Trophoblast cell (in vitro differentiated cells and primary cell): ENCODE results near the gene ATP8A2.
"Not testable (repeated sequence)": the region's sequence is repeated elsewhere in the genome, so short reads cannot be mapped to it uniquely, and the experiment has no call there.

ENCODE experiments used
- DNase-seq, 2 donors: peaks; one replicate each; pipeline ENCODE4 v3.0.0-alpha.2; 2016
- H2AFZ ChIP-seq: 2 replicates; pipeline ENCODE4 v1.6.1; 2013; ENCODE audit warnings: low read length, moderate library complexity, mild to moderate bottlenecking; ENCODE audit not compliant: insufficient read depth, poor library complexity
- H2AK5ac ChIP-seq: 2 replicates; pipeline ENCODE4 v1.6.1; 2013; ENCODE audit warnings: mild to moderate bottlenecking, low read length
- H2BK120ac ChIP-seq: 2 replicates; pipeline ENCODE4 v1.6.1; 2013; ENCODE audit warnings: low read length, mild to moderate bottlenecking, moderate library complexity; ENCODE audit not compliant: insufficient read depth, poor library complexity
- H2BK12ac ChIP-seq: 2 replicates; pipeline ENCODE4 v1.6.1; 2013; ENCODE audit warnings: mild to moderate bottlenecking, low read length, moderate library complexity
- H2BK5ac ChIP-seq: 2 replicates; pipeline ENCODE4 v1.6.1; 2013; ENCODE audit warnings: low read length, low read depth, moderate library complexity, mild to moderate bottlenecking; ENCODE audit not compliant: poor library complexity
- H3K14ac ChIP-seq: 2 replicates; pipeline ENCODE4 v1.6.1; 2013; ENCODE audit warnings: mild to moderate bottlenecking, low read length
- H3K18ac ChIP-seq: 2 replicates; pipeline ENCODE4 v1.6.1; 2013; ENCODE audit warnings: mild to moderate bottlenecking, low read length
- H3K23ac ChIP-seq: 2 replicates; pipeline ENCODE4 v1.6.1; 2013; ENCODE audit warnings: low read length
- H3K27ac ChIP-seq: 2 replicates; pipeline ENCODE4 v1.5.1; 2013; ENCODE audit warnings: low read depth, mild to moderate bottlenecking, inconsistent platforms, low read length, moderate library complexity
- H3K27me3 ChIP-seq: 2 replicates; pipeline ENCODE4 v1.6.1; 2013; ENCODE audit warnings: inconsistent platforms, mild to moderate bottlenecking, low read length, moderate library complexity; ENCODE audit not compliant: insufficient read depth
- H3K36me3 ChIP-seq, 2 experiments: 1 replicate in 1 of 2; 2 replicates in 1 of 2; pipeline ENCODE4 v1.6.1; 2013; ENCODE audit warnings: low read length in 2 of 2, mild to moderate bottlenecking in 2 of 2, moderate library complexity in 1 of 2; ENCODE audit not compliant: insufficient read depth in 2 of 2, control insufficient read depth in 1 of 2
- H3K4ac ChIP-seq: 2 replicates; pipeline ENCODE4 v1.6.1; 2013; ENCODE audit warnings: low read depth, mild to moderate bottlenecking, low read length, moderate library complexity
- H3K4me1 ChIP-seq, 2 experiments: 1 replicate in 1 of 2; 2 replicates in 1 of 2; pipeline ENCODE4 v1.6.1; 2013; ENCODE audit warnings: low read length in 2 of 2, mild to moderate bottlenecking in 2 of 2, moderate library complexity in 1 of 2; ENCODE audit not compliant: insufficient read depth in 2 of 2, control insufficient read depth in 1 of 2
- H3K4me2 ChIP-seq: 2 replicates; pipeline ENCODE4 v1.6.1; 2013; ENCODE audit warnings: inconsistent platforms, mild to moderate bottlenecking, low read length, moderate library complexity
- H3K4me3 ChIP-seq: 2 replicates; pipeline ENCODE4 v1.5.1; 2013; ENCODE audit warnings: mild to moderate bottlenecking, low read depth, low read length, inconsistent platforms
- H3K79me1 ChIP-seq: one replicate; pipeline ENCODE4 v1.6.1; 2013; ENCODE audit warnings: low read length
- H3K79me2 ChIP-seq: 2 replicates; pipeline ENCODE4 v1.6.1; 2013; ENCODE audit warnings: low read length, mild to moderate bottlenecking; ENCODE audit not compliant: control insufficient read depth, insufficient read depth, poor library complexity
- H3K9ac ChIP-seq: 2 replicates; pipeline ENCODE4 v1.6.1; 2013; ENCODE audit warnings: mild to moderate bottlenecking, low read length
- H3K9me3 ChIP-seq: 2 replicates; pipeline ENCODE4 v1.6.1; 2013; ENCODE audit warnings: low read depth, mild to moderate bottlenecking, control low read depth, inconsistent platforms, low read length; ENCODE audit not compliant: insufficient read depth
- H4K12ac ChIP-seq: 2 replicates; pipeline ENCODE4 v1.6.1; 2013; ENCODE audit warnings: low read depth, mild to moderate bottlenecking, low read length, moderate library complexity
- H4K8ac ChIP-seq: 2 replicates; pipeline ENCODE4 v1.6.1; 2013; ENCODE audit warnings: low read depth, mild to moderate bottlenecking, low read length, moderate library complexity
- H4K91ac ChIP-seq: one replicate; pipeline ENCODE4 v1.6.1; 2013; ENCODE audit warnings: low read depth, mild to moderate bottlenecking, low read length, moderate library complexity
- WGBS: extraction: QIAGEN DNeasy Blood & Tissue Kit; methylation state at CpG from one replicate; pipeline ENCODE4 v1.1.7; 2013; ENCODE audit warnings: missing lambda C conversion rate; ENCODE audit not compliant: insufficient read length, insufficient coverage; ENCODE audit errors: extremely low coverage; 5-methylcytosine and 5-hydroxymethylcytosine counted together

The ATP8A2 gene

GRCh38 chr13:26068372-26068771, 696.6 kb downstream of the ATP8A2 start:
- H3K23ac ChIP-seq, H2BK12ac ChIP-seq, H4K12ac ChIP-seq, H3K4ac ChIP-seq, H3K9ac ChIP-seq, H3K4me1 ChIP-seq, H3K27me3 ChIP-seq, H3K79me2 ChIP-seq, H3K18ac ChIP-seq, H3K4me2 ChIP-seq, H4K91ac ChIP-seq, H2BK120ac ChIP-seq, H2AFZ ChIP-seq, H3K79me1 ChIP-seq, H3K36me3 ChIP-seq, H3K27ac ChIP-seq, DNase-seq, H2AK5ac ChIP-seq, H3K4me3 ChIP-seq, H4K8ac ChIP-seq, H3K14ac ChIP-seq, H3K9me3 ChIP-seq, H2BK5ac ChIP-seq: not testable (repeated sequence)
- no CpG with 5 or more reads among the region's 2 CpGs for WGBS

- not testable (repeated sequence) for H3K14ac ChIP-seq, H3K79me1 ChIP-seq, H3K4me2 ChIP-seq, H4K12ac ChIP-seq, H3K9me3 ChIP-seq, H3K27me3 ChIP-seq, H3K4me3 ChIP-seq, H3K4me1 ChIP-seq, DNase-seq, H2AK5ac ChIP-seq, H3K27ac ChIP-seq, H2BK12ac ChIP-seq, H3K9ac ChIP-seq, H3K79me2 ChIP-seq, H3K23ac ChIP-seq, H4K91ac ChIP-seq, H3K18ac ChIP-seq, H3K4ac ChIP-seq, H4K8ac ChIP-seq, H2BK120ac ChIP-seq, H2BK5ac ChIP-seq, H3K36me3 ChIP-seq, H2AFZ ChIP-seq
- no CpG with 5 or more reads among the region's 8 CpGs for WGBS
Observed at GRCh38 chr13:26069642-26070041, 697.9 kb downstream of the ATP8A2 start.

- Histone ChIP-seq H3K9ac (no peak overlapping the region), H3K4me3 (no peak overlapping the region), H4K91ac (no peak overlapping the region), H3K9me3 (no peaks in the 10 kb centered on the region), H3K4me2 (no peak overlapping the region), H3K27ac (no peak overlapping the region), H3K79me1 (no peaks in the 10 kb centered on the region), H4K8ac (no peak overlapping the region), H3K14ac (no peak overlapping the region), H3K36me3 (no peaks in the 10 kb centered on the region), H2BK120ac (no peak overlapping the region), H2BK12ac (no peak overlapping the region), H3K27me3 (no peaks in the 10 kb centered on the region), H2BK5ac (no peak overlapping the region), H2AK5ac (no peak overlapping the region), H2AFZ (no peak overlapping the region), H3K18ac (no peak overlapping the region), H3K4ac (no peak overlapping the region), H3K4me1 (peaks cover 0 to 5% of the 10 kb centered on the region in 2 experiments), H4K12ac (no peak overlapping the region), H3K79me2 (no peaks in the 10 kb centered on the region), H3K23ac (no peak overlapping the region)
- WGBS, result no CpG with 5 or more reads among the region's 2 CpGs
- no peak for DNase-seq
Observed at GRCh38 chr13:26071691-26072090, 699.9 kb downstream of the ATP8A2 start.

- H4K8ac ChIP-seq, H3K9ac ChIP-seq, DNase-seq, H3K4me3 ChIP-seq, H3K27me3 ChIP-seq, H2AK5ac ChIP-seq, H3K4me2 ChIP-seq, H3K4ac ChIP-seq, H2BK12ac ChIP-seq, H2AFZ ChIP-seq, H3K36me3 ChIP-seq, H3K27ac ChIP-seq, H3K79me1 ChIP-seq, H4K12ac ChIP-seq, H3K4me1 ChIP-seq, H4K91ac ChIP-seq, H3K18ac ChIP-seq, H3K9me3 ChIP-seq, H2BK5ac ChIP-seq, H3K23ac ChIP-seq, H2BK120ac ChIP-seq, H3K79me2 ChIP-seq, H3K14ac ChIP-seq: not testable (repeated sequence)
- no CpG with 5 or more reads among the region's 7 CpGs for WGBS
Observed at GRCh38 chr13:26072335-26072734, 700.6 kb downstream of the ATP8A2 start.
